OCI-LY1 (cell line): Measurements from ENCODE around the gene PARD3B.

Experiments
- H2AFZ ChIP-seq: fragments of 200-600 bp; sonication (generic), shearing (Covaris generic); 2 replicates; pipeline ENCODE4 v1.6.0; 2014; ENCODE audit warnings: antibody characterized with exemption, mild to moderate bottlenecking, low read length
- H3F3A ChIP-seq: fragments of 200-600 bp; sonication (generic), shearing (Covaris generic); 2 replicates; pipeline ENCODE4 v1.6.0; 2014; ENCODE audit warnings: mild to moderate bottlenecking, antibody characterized with exemption, low read length, moderate library complexity; ENCODE audit not compliant: insufficient read depth
- H3K27ac ChIP-seq: fragments of 200-600 bp; sonication (generic); 2 replicates; pipeline ENCODE4 v1.5.1; 2014; ENCODE audit warnings: low read length, mixed run types, mild to moderate bottlenecking, low read depth; ENCODE audit not compliant: poor library complexity, severe bottlenecking
- H3K27me3 ChIP-seq: fragments of 200-600 bp; sonication (generic); 2 replicates; pipeline ENCODE4 v1.6.0; 2014; ENCODE audit warnings: antibody characterized with exemption, mild to moderate bottlenecking, low read length, moderate library complexity; ENCODE audit not compliant: insufficient read depth
- H3K36me3 ChIP-seq: fragments of 200-600 bp; sonication (generic); 2 replicates; pipeline ENCODE4 v1.6.1; 2014; ENCODE audit warnings: mild to moderate bottlenecking, antibody characterized with exemption, low read length, moderate library complexity, mixed read lengths; ENCODE audit not compliant: insufficient read depth
- H3K4me1 ChIP-seq: fragments of 200-600 bp; sonication (generic); 2 replicates; pipeline ENCODE4 v1.5.1; 2014; ENCODE audit warnings: mild to moderate bottlenecking, low read length, moderate library complexity; ENCODE audit not compliant: insufficient read depth, severe bottlenecking
- H3K4me2 ChIP-seq: fragments of 200-600 bp; sonication (generic), shearing (Covaris generic); 2 replicates; pipeline ENCODE4 v1.6.1; 2014; ENCODE audit warnings: low read length
- H3K4me3 ChIP-seq: fragments of 200-600 bp; sonication (generic); 2 replicates; pipeline ENCODE4 v1.5.1; 2014; ENCODE audit warnings: low read length, low read depth, mild to moderate bottlenecking, mixed read lengths; ENCODE audit not compliant: poor library complexity, severe bottlenecking
- H3K79me2 ChIP-seq: fragments of 200-600 bp; shearing (Covaris generic); 2 replicates; pipeline ENCODE4 v1.6.1; 2016; ENCODE audit warnings: mixed run types, low read length, mixed read lengths; ENCODE audit not compliant: insufficient read depth
- H3K9ac ChIP-seq: fragments of 200-600 bp; sonication (generic), shearing (Covaris generic); 2 replicates; pipeline ENCODE4 v1.6.1; 2014; ENCODE audit warnings: mild to moderate bottlenecking, low read length, mixed read lengths
- H3K9me2 ChIP-seq: fragments of 200-600 bp; sonication (generic), shearing (Covaris generic); 2 replicates; pipeline ENCODE4 v1.6.1; 2014; ENCODE audit warnings: low read depth, mild to moderate bottlenecking, low read length, mixed read lengths
- H3K9me3 ChIP-seq: fragments of 200-600 bp; shearing (Covaris generic); 2 replicates; pipeline ENCODE4 v1.6.1; 2014; ENCODE audit warnings: low read length, mixed read lengths
- H4K20me1 ChIP-seq: fragments of 200-600 bp; sonication (generic), shearing (Covaris generic); 2 replicates; pipeline ENCODE4 v1.6.0; 2016; ENCODE audit warnings: mild to moderate bottlenecking, low read length; ENCODE audit not compliant: insufficient read depth
- EZH2 ChIP-seq: fragments of 200-600 bp; sonication (generic), shearing (Covaris generic); IDR thresholded peaks from 2 replicates; pipeline ENCODE4 v1.8.0; 2017; ENCODE audit warnings: borderline replicate concordance, mixed run types, mild to moderate bottlenecking, antibody characterized with exemption, low read length, moderate library complexity, mixed read lengths
- TF ChIP-seq, protein P1 (sequence below): fragments of 200-600 bp; sonication (generic), shearing (Covaris generic); IDR thresholded peaks from 2 replicates; pipeline ENCODE4 v1.5.1; 2017; ENCODE audit warnings: mild to moderate bottlenecking, antibody characterized with exemption, low read length, moderate library complexity, mixed read lengths

PARD3B gene

DNA sequence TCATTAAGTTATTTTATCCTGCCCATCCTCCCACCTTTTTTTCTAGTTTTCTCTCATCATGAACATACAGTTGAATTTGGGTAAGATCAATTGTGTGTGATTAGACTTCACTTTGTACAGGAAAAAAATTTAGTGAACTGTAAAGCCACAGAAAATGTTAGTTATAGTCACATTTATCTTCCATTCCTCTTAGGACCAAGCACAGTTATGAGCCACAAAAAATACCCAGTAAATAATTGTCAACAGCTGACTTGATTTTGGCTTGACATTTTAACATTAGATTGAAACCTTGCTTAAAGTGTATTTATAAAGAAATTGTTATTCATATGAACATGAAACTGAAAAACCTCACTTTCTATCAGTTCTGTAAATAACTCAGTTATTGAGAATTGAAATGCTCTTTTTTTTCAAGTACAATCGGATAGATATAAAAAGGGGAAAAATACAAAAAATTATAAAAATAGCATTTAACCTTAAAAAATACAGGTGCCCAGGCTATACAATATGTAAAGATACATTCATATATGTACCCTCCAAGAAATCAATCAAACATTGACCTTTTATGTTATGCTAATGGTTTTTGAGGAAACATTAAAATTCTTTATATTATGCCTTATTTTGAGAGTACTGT lies 747.5 kb downstream of the PARD3B start:
- no peaks in the 10 kb centered on the region for H3K9me3 ChIP-seq
- TF ChIP-seq, protein P1, sequence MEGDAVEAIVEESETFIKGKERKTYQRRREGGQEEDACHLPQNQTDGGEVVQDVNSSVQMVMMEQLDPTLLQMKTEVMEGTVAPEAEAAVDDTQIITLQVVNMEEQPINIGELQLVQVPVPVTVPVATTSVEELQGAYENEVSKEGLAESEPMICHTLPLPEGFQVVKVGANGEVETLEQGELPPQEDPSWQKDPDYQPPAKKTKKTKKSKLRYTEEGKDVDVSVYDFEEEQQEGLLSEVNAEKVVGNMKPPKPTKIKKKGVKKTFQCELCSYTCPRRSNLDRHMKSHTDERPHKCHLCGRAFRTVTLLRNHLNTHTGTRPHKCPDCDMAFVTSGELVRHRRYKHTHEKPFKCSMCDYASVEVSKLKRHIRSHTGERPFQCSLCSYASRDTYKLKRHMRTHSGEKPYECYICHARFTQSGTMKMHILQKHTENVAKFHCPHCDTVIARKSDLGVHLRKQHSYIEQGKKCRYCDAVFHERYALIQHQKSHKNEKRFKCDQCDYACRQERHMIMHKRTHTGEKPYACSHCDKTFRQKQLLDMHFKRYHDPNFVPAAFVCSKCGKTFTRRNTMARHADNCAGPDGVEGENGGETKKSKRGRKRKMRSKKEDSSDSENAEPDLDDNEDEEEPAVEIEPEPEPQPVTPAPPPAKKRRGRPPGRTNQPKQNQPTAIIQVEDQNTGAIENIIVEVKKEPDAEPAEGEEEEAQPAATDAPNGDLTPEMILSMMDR, result no peak
- no peak for TF ChIP-seq EZH2

DNA sequence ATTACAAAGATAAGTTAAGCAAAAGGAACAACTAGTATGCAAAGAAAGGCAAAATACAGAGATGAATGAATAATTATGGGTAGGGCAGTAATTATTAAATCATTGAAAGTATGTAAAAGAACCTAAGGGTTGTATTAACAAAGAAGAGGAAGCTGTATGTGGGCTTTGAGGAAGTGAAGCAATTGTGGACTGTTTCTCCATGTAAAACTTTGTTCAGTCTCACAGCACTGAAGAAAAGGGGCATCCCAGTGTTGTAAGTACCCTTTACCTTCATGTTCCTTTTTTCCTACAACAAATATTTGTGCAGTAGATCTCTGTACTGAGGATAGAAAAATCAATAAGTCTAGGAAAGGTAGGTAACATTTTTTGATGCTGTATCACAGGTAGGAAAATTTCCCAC lies 748.3 kb downstream of the PARD3B start:
- Histone ChIP-seq H2AFZ (no peak overlapping the region), H3K4me2 (no peak overlapping the region), H3K4me3 (no peak overlapping the region), H3K79me2 (no peaks in the 10 kb centered on the region), H3F3A (no peaks in the 10 kb centered on the region), H3K27me3 (no peaks in the 10 kb centered on the region), H3K4me1 (no peaks in the 10 kb centered on the region), H3K27ac (no peak overlapping the region), H3K9me3 (no peaks in the 10 kb centered on the region), H4K20me1 (no peaks in the 10 kb centered on the region), H3K9ac (no peak overlapping the region), H3K36me3 (no peaks in the 10 kb centered on the region), H3K9me2 (no peaks in the 10 kb centered on the region)
- TF ChIP-seq, protein P1, result no peak
- no peak for TF ChIP-seq EZH2

More for the DNA sequence above, 747.5 kb downstream of the PARD3B start:
- H3K36me3 ChIP-seq, result no peaks in the 10 kb centered on the region
- no peak overlapping the region for H3K27ac ChIP-seq
- H3K9ac ChIP-seq, result no peak overlapping the region
- no peak overlapping the region for H2AFZ ChIP-seq
- no peaks in the 10 kb centered on the region for H3F3A ChIP-seq
- H4K20me1 ChIP-seq, result no peaks in the 10 kb centered on the region
- no peaks in the 10 kb centered on the region for H3K4me1 ChIP-seq
- no peaks in the 10 kb centered on the region for H3K9me2 ChIP-seq
- no peaks in the 10 kb centered on the region for H3K79me2 ChIP-seq
- H3K4me3 ChIP-seq, result no peak overlapping the region
- H3K4me2 ChIP-seq, result no peak overlapping the region
- no peaks in the 10 kb centered on the region for H3K27me3 ChIP-seq

GRCh38 chr2:205296959-205297358 lies 751.7 kb downstream of the PARD3B start:
- TF ChIP-seq, protein P1, result no peak
- no peak for TF ChIP-seq EZH2
- H3K27me3 ChIP-seq, result no peaks in the 10 kb centered on the region
- H3F3A ChIP-seq, result no peaks in the 10 kb centered on the region
- no peak overlapping the region for H3K4me2 ChIP-seq
- no peaks in the 10 kb centered on the region for H3K9me2 ChIP-seq
- no peak overlapping the region for H3K9ac ChIP-seq
- H3K79me2 ChIP-seq, result no peaks in the 10 kb centered on the region
- H2AFZ ChIP-seq, result no peak overlapping the region
- H3K36me3 ChIP-seq, result no peaks in the 10 kb centered on the region
- H3K27ac ChIP-seq, result no peak overlapping the region
- no peaks in the 10 kb centered on the region for H4K20me1 ChIP-seq
- H3K4me3 ChIP-seq, result no peak overlapping the region
- no peaks in the 10 kb centered on the region for H3K4me1 ChIP-seq
- no peaks in the 10 kb centered on the region for H3K9me3 ChIP-seq
